ENCODE measurements around the gene SPATA20. TPM values are rescaled to one million over a fixed set of nuclear protein-coding genes. Genes with fewer than 3 reads are reported as not detected.

The SPATA20 gene
- total and polyA plus RNA-seq, 2 donors (not counting 3 experiments of a cell fraction or from before 2014, with no cell fraction given) = 42.3 to 51.5 TPM

DNA sequence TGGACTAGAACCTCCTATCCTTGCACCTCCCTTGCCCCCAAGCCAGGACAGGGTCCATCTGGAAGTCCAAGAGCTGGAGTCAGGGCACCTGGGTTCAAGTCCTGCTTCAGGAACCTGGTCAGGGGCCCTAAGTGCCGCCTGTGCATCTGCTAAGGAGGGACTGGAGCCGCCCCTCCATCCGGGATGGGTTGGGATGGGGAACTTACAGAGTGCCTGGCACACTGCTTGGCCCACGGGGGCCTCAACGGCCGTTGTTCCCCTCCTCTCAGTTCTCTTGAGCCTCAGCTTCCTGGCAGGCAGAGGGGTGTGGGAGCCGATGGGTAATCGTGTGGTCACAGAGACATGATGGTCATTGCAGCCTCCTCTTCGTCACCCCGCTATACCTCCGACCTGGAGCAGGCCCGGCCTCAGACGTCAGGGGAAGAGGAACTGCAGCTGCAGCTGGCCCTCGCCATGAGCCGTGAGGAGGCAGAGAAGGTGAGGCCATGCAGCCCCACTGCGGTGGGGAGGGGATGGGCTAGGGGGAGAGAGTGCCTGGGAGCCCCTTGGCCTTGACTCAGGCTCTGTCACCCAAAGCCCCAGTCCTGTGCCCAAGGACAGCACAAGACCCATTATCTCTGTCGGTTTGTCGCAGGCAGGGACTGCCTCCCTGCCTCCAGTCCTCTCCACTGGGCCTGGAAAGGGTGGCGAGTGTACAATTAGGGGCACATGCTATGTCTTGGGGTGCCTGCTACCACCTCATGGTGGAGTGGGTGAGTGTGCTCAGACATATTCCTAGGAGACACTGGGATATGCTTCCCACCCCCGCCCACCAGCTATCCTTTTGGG, 9.0 kb upstream of the SPATA20 start:
- no peak for FAIRE-seq
- H2AFZ ChIP-seq (ENCODE audit: low read depth, low read length) = no peak overlapping the region
- dilution Hi-C loops (cut with MboI; ENCODE audit: extremely low pct_ligation_motif_present, low sequenced_read_pairs) (no loop called here), intact Hi-C loops (cut with micrococcal nuclease) (no loop called here)
- peaks cover 10% of the 10 kb centered on the region for H3K4me1 ChIP-seq (ENCODE audit: control insufficient read depth, extremely low read depth, insufficient read depth, low read length)
- H3K79me2 ChIP-seq (ENCODE audit: control insufficient read depth, insufficient read depth, low read length) = no peaks in the 10 kb centered on the region
- BruUV-seq (replicated peaks) = no TSS peak
- ChIA-PET CTCF (interaction anchor here (1.9 kb wide), 1 partner anchor 59 kb away, joined by 4 read pairs; the partner anchor contains the start of gene RSAD1), POLR2A (no interaction called here)
- DNase-seq (ENCODE audit: low read depth, low spot score) = no peak
- no peaks in the 10 kb centered on the region for H3K36me3 ChIP-seq (ENCODE audit: control insufficient read depth in 2 of 2, extremely low read depth in 1 of 2, insufficient read depth in 2 of 2, low read length in 2 of 2)
- H3K9ac ChIP-seq (replicated peaks; ENCODE audit: extremely low read depth, insufficient read depth, low read length) = no peak overlapping the region
- no peaks in the 10 kb centered on the region for H3K9me3 ChIP-seq (replicated peaks; ENCODE audit: control insufficient read depth, insufficient read depth, low read length)
- no peak overlapping the region for H3K4me2 ChIP-seq (ENCODE audit: insufficient read depth, low read length)
- no peak overlapping the region for H3K27ac ChIP-seq (ENCODE audit: insufficient read depth, low read depth, low read length)
- peaks cover 0 to 8% of the 10 kb centered on the region in 2 experiments for H3K27me3 ChIP-seq (ENCODE audit: control insufficient read depth in 2 of 2, insufficient read depth in 2 of 2, low read length in 2 of 2)
- H4K20me1 ChIP-seq (replicated peaks; ENCODE audit: control insufficient read depth, extremely low read depth, insufficient read depth, low read length) = no peaks in the 10 kb centered on the region
- no peak overlapping the region for H3K4me3 ChIP-seq (replicated peaks in 1 of 3; ENCODE audit: insufficient read depth in 1 of 3, low read depth in 1 of 3, low read length in 3 of 3)
- TF ChIP-seq, protein P1, sequence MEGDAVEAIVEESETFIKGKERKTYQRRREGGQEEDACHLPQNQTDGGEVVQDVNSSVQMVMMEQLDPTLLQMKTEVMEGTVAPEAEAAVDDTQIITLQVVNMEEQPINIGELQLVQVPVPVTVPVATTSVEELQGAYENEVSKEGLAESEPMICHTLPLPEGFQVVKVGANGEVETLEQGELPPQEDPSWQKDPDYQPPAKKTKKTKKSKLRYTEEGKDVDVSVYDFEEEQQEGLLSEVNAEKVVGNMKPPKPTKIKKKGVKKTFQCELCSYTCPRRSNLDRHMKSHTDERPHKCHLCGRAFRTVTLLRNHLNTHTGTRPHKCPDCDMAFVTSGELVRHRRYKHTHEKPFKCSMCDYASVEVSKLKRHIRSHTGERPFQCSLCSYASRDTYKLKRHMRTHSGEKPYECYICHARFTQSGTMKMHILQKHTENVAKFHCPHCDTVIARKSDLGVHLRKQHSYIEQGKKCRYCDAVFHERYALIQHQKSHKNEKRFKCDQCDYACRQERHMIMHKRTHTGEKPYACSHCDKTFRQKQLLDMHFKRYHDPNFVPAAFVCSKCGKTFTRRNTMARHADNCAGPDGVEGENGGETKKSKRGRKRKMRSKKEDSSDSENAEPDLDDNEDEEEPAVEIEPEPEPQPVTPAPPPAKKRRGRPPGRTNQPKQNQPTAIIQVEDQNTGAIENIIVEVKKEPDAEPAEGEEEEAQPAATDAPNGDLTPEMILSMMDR (IDR thresholded peaks at IDR 0.05; ENCODE audit: extremely low read depth in 1 of 2, insufficient read depth in 1 of 2, low read depth in 1 of 2, low read length in 2 of 2) = no peak
- TF ChIP-seq FOS (IDR thresholded peaks at IDR 0.05; ENCODE audit: borderline replicate concordance, insufficient read depth, low read length) = no peak
- TF ChIP-seq MYC (IDR thresholded peaks at IDR 0.05; ENCODE audit: low read depth, low read length) = no peak
- TF ChIP-seq JUN (IDR thresholded peaks at IDR 0.05; ENCODE audit: borderline replicate concordance, insufficient read depth, insufficient read length, low read depth) = no peak
- TF ChIP-seq POLR2AphosphoS5 (IDR thresholded peaks at IDR 0.05; ENCODE audit: insufficient read depth, low read depth, low read length) = no peak
- TF ChIP-seq, protein P2, sequence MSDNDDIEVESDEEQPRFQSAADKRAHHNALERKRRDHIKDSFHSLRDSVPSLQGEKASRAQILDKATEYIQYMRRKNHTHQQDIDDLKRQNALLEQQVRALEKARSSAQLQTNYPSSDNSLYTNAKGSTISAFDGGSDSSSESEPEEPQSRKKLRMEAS (IDR thresholded peaks at IDR 0.05; ENCODE audit: insufficient read depth, insufficient read length) = no peak
- no peak for TF ChIP-seq GATA2 (IDR thresholded peaks at IDR 0.05; ENCODE audit: insufficient read depth, insufficient read length, low read depth, low read length)
- no peak for TF ChIP-seq EZH2 (IDR thresholded peaks at IDR 0.05; ENCODE audit: borderline replicate concordance, low read depth, low read length, severe bottlenecking)
- TF ChIP-seq POLR2A (IDR thresholded peaks at IDR 0.05; ENCODE audit: low read depth, low read length) = no peak
- H3K9me1 ChIP-seq (replicated peaks; ENCODE audit: control insufficient read depth, extremely low read depth, insufficient read depth, low read length) = no peaks in the 10 kb centered on the region

Measured in endothelial cell of umbilical vein (primary cell).